Ascending aorta (tissue), 2 donors: ENCODE measurements around the gene PRKCQ. TPM values are rescaled to one million over a fixed set of nuclear protein-coding genes. Genes with fewer than 3 reads are reported as not detected.

Source experiments
- DNase-seq, 2 donors: peaks; one replicate each; pipeline ENCODE4 v3.0.0-alpha.2; 2019; ENCODE audit warnings: low spot score in 2 of 2
- H3K27ac ChIP-seq, 2 donors: fragments of 200-600 bp; sonication (generic); one replicate each; pipeline ENCODE4 v1.5.1; 2016 to 2017; ENCODE audit warnings: mild to moderate bottlenecking in 1 of 2
- H3K27me3 ChIP-seq: fragments of 200-600 bp; sonication (generic); one replicate; pipeline ENCODE4 v1.5.1; 2017
- H3K36me3 ChIP-seq, 2 donors: fragments of 200-600 bp; sonication (generic); one replicate each; pipeline ENCODE4 v1.5.1; 2016
- H3K4me1 ChIP-seq, 2 donors: fragments of 200-600 bp; sonication (generic); one replicate each; pipeline ENCODE4 v1.5.1; 2016 to 2017; ENCODE audit warnings: mild to moderate bottlenecking in 1 of 2
- H3K4me3 ChIP-seq, 2 donors: fragments of 200-600 bp; sonication (generic); one replicate each; pipeline ENCODE4 v1.5.1; 2016 to 2017; ENCODE audit warnings: mild to moderate bottlenecking in 1 of 2
- H3K9me3 ChIP-seq, 2 donors: fragments of 200-600 bp; sonication (generic); one replicate each; pipeline ENCODE4 v1.5.1; 2016
- CTCF ChIP-seq, 3 experiments: fragments of 200-600 bp in 2 of 3; fragments of 450-650 bp in 1 of 3; sonication (generic) in 2 of 3; IDR thresholded peaks; one replicate each; pipeline ENCODE4 v1.5.1; 2016 to 2019; ENCODE audit warnings: antibody characterized with exemption in 3 of 3, mild to moderate bottlenecking in 1 of 3, moderate library complexity in 1 of 3
- intact Hi-C: fragments of 100-400 bp; cut with DNase I; formaldehyde crosslinking; loops from one replicate; pipeline ENCODE4 v1.15.1; 2023
- total RNA-seq: library from RNA; depleted of rRNA; stranded (reverse); fragments of >200 nt; gene quantifications from one replicate; pipeline ENCODE4 v1.1.0, GENCODE V29; 2016

The PRKCQ gene
- total RNA-seq, 1 donor from 2014 or later: not detected

GRCh38 chr10:6578251-6578771, 1.8 kb downstream of the PRKCQ start:
- no peaks in the 10 kb centered on the region for H3K4me1 ChIP-seq
- DNase-seq: no peak
- H3K9me3 ChIP-seq: no peaks in the 10 kb centered on the region
- TF ChIP-seq CTCF (IDR thresholded peaks at IDR 0.05): no peak
- H3K27ac ChIP-seq: no peak overlapping the region
- no peaks in the 10 kb centered on the region for H3K27me3 ChIP-seq
- H3K4me3 ChIP-seq: no peak overlapping the region
- no peaks in the 10 kb centered on the region for H3K36me3 ChIP-seq
- intact Hi-C loops: no loop called here

- DNase-seq: no peak
- no peak for TF ChIP-seq CTCF (IDR thresholded peaks at IDR 0.05)
- H3K36me3 ChIP-seq: no peaks in the 10 kb centered on the region
- intact Hi-C loops: no loop called here
- H3K27me3 ChIP-seq: no peaks in the 10 kb centered on the region
- no peaks in the 10 kb centered on the region for H3K9me3 ChIP-seq
- no peak overlapping the region for H3K27ac ChIP-seq
- no peaks in the 10 kb centered on the region for H3K4me1 ChIP-seq
- no peak overlapping the region for H3K4me3 ChIP-seq
These were observed 3.8 kb downstream of the PRKCQ start for GRCh38 chr10:6576326-6576725.

GRCh38 chr10:6574664-6575176, 5.4 kb downstream of the PRKCQ start:
- intact Hi-C loops: no loop called here

GRCh38 chr10:6570893-6571292, 9.2 kb downstream of the PRKCQ start:
- Histone ChIP-seq H3K4me1 (no peaks in the 10 kb centered on the region), H3K27ac (no peak overlapping the region), H3K9me3 (no peaks in the 10 kb centered on the region), H3K27me3 (no peaks in the 10 kb centered on the region), H3K36me3 (no peaks in the 10 kb centered on the region), H3K4me3 (no peak overlapping the region)
- no peak for DNase-seq
- no peak for TF ChIP-seq CTCF (IDR thresholded peaks at IDR 0.05)
- intact Hi-C loops: no loop called here

More at GRCh38 chr10:6574664-6575176, 5.4 kb downstream of the PRKCQ start:
- DNase-seq: no peak
- no peak overlapping the region for H3K27ac ChIP-seq
- TF ChIP-seq CTCF (IDR thresholded peaks at IDR 0.05): no peak
- H3K27me3 ChIP-seq: no peaks in the 10 kb centered on the region
- H3K9me3 ChIP-seq: no peaks in the 10 kb centered on the region
- no peak overlapping the region for H3K4me3 ChIP-seq
- H3K4me1 ChIP-seq: no peaks in the 10 kb centered on the region
- no peaks in the 10 kb centered on the region for H3K36me3 ChIP-seq

- TF ChIP-seq CTCF (IDR thresholded peaks at IDR 0.05): no peak
- Histone ChIP-seq H3K4me3 (no peak overlapping the region), H3K36me3 (no peaks in the 10 kb centered on the region), H3K4me1 (no peaks in the 10 kb centered on the region), H3K9me3 (no peaks in the 10 kb centered on the region), H3K27me3 (no peaks in the 10 kb centered on the region), H3K27ac (no peak overlapping the region)
- DNase-seq: no peak
- intact Hi-C loops: no loop called here
These were observed 10.8 kb downstream of the PRKCQ start for GRCh38 chr10:6569259-6569658.

- H3K9me3 ChIP-seq: no peaks in the 10 kb centered on the region
- intact Hi-C loops: no loop called here
These were observed 12.2 kb downstream of the PRKCQ start for GRCh38 chr10:6567884-6568283.

More at GRCh38 chr10:6567884-6568283, 12.2 kb downstream of the PRKCQ start:
- no peak for TF ChIP-seq CTCF (IDR thresholded peaks at IDR 0.05)
- Histone ChIP-seq H3K36me3 (no peaks in the 10 kb centered on the region), H3K4me1 (no peaks in the 10 kb centered on the region), H3K27ac (no peak overlapping the region), H3K27me3 (no peaks in the 10 kb centered on the region), H3K4me3 (no peak overlapping the region)
- DNase-seq: no peak
